HepG2 (cell line): Measurements from ENCODE around the gene NOTCH4. TPM values are rescaled to one million over a fixed set of nuclear protein-coding genes. Genes with fewer than 3 reads are reported as not detected.

Source experiments
- ATAC-seq: fragments of 200-7000 bp; cut with Tn5 transposase; 3 replicates; pipeline ENCODE4 v1.9.1; 2020; ENCODE audit warnings: mild to moderate bottlenecking, moderate library complexity
- BruUV-seq: library from RNA; stranded (reverse); fragments of 400-500 nt; replicated peaks from 2 replicates; lab custom pipeline; 2021; lab: Mats Ljungman, UMichigan
- CTCF ChIA-PET: fragments of 300-600 bp; formaldehyde crosslinking; extraction: SDS; loops from one replicate; lab custom pipeline; 2021; ENCODE audit warnings: low total read pairs, inconsistent platforms, low intra/inter-chr PET ratio; lab: Yijun Ruan, JAX
- POLR2A ChIA-PET: fragments of 350-600 bp; sonication (Branson Sonifier 250); formaldehyde crosslinking; loops from one replicate; lab custom pipeline; 2020; ENCODE audit warnings: antibody characterized with exemption, inconsistent platforms; lab: Yijun Ruan, JAX
- DNase-seq: peaks from one replicate; pipeline ENCODE4 v3.0.0-alpha.2; 2015; ENCODE audit warnings: low spot score
- FAIRE-seq: peaks from 3 replicates; lab custom pipeline; 2011; peaks lifted over from hg19 to GRCh38; lab: Jason Lieb, UNC
- H2AFZ ChIP-seq: one replicate; pipeline ENCODE4 v1.6.1; 2011; ENCODE audit warnings: low read length, inconsistent platforms
- H3K27ac ChIP-seq: fragments of 300-600 bp; 3 replicates; pipeline ENCODE4 v1.8.0; 2011; ENCODE audit warnings: mixed run types, mild to moderate bottlenecking, mixed read lengths, low read length, inconsistent platforms; ENCODE audit not compliant: insufficient read depth; ENCODE audit errors: extremely low read length
- H3K27me3 ChIP-seq, 2 experiments: fragments of 200-600 bp in 1 of 2; 2 replicates in 1 of 2; 3 replicates in 1 of 2; pipeline versions ENCODE4 v1.6.0 to v1.8.0; 2011; ENCODE audit warnings: low read length in 2 of 2, mild to moderate bottlenecking in 2 of 2, moderate library complexity in 2 of 2, inconsistent platforms in 1 of 2; ENCODE audit not compliant: insufficient read depth in 2 of 2, control insufficient read depth in 1 of 2
- H3K36me3 ChIP-seq, 2 experiments: fragments of 200-600 bp in 1 of 2; replicated peaks in 1 of 2; 2 replicates in 1 of 2; 3 replicates in 1 of 2; pipeline versions ENCODE4 v1.5.1 to v1.8.0; 2011; ENCODE audit warnings: low read length in 2 of 2, inconsistent platforms in 1 of 2; ENCODE audit not compliant: insufficient read depth in 2 of 2, control insufficient read depth in 1 of 2
- H3K4me1 ChIP-seq: 2 replicates; pipeline ENCODE4 v1.5.1; 2012; ENCODE audit warnings: low read length, inconsistent platforms; ENCODE audit not compliant: insufficient read depth
- H3K4me2 ChIP-seq: 2 replicates; pipeline ENCODE4 v1.6.0; 2011; ENCODE audit warnings: low read depth, low read length, inconsistent platforms
- H3K4me3 ChIP-seq, 3 experiments: fragments of 200-600 bp in 1 of 3; sonication (generic), shearing (Covaris generic) in 1 of 3; replicated peaks in 1 of 3; 2 replicates each; pipeline ENCODE4 v1.5.1; 2011 to 2016; ENCODE audit warnings: low read length in 3 of 3, inconsistent platforms in 2 of 3, low read depth in 2 of 3, mild to moderate bottlenecking in 2 of 3, control low read depth in 1 of 3, mixed read lengths in 1 of 3; ENCODE audit not compliant: insufficient read depth in 1 of 3
- H3K79me2 ChIP-seq: one replicate; pipeline ENCODE4 v1.6.1; 2011; ENCODE audit warnings: low read length, inconsistent platforms; ENCODE audit not compliant: insufficient read depth
- H3K9ac ChIP-seq: 2 replicates; pipeline ENCODE4 v1.6.0; 2011; ENCODE audit warnings: mild to moderate bottlenecking, low read depth, low read length, inconsistent platforms; ENCODE audit not compliant: insufficient read depth
- H3K9me3 ChIP-seq: 2 replicates; pipeline ENCODE4 v1.5.1; 2012; ENCODE audit warnings: mild to moderate bottlenecking, low read length
- H4K20me1 ChIP-seq: 2 replicates; pipeline ENCODE4 v1.6.0; 2011; ENCODE audit warnings: inconsistent platforms, mild to moderate bottlenecking, low read length, moderate library complexity; ENCODE audit not compliant: insufficient read depth
- BORCS8-MEF2B ChIP-seq: sonication (generic); formaldehyde crosslinking; IDR thresholded peaks from 2 replicates; pipeline ENCODE4 v1.8.0; 2022; ENCODE audit warnings: mild to moderate bottlenecking, missing genetic modification reagents
- CBX1 ChIP-seq: IDR thresholded peaks from one replicate; pipeline ENCODE4 v1.6.1; 2016; ENCODE audit warnings: antibody characterized with exemption, low read depth
- IRX3 ChIP-seq: sonication (generic); formaldehyde crosslinking; IDR thresholded peaks from 2 replicates; pipeline ENCODE4 v1.8.1; 2023; ENCODE audit warnings: mild to moderate bottlenecking, low read depth, missing genetic modification reagents, borderline replicate concordance
- LRRFIP1 ChIP-seq: sonication (generic); formaldehyde crosslinking; conservative IDR thresholded peaks from 2 replicates; pipeline ENCODE4 v1.4.0; 2020; ENCODE audit warnings: missing genetic modification reagents
- NFKB2 ChIP-seq: sonication (generic); formaldehyde crosslinking; IDR thresholded peaks from 2 replicates; pipeline ENCODE4 v1.4.0; 2020; ENCODE audit warnings: missing genetic modification reagents, borderline replicate concordance
- SOX5 ChIP-seq: IDR thresholded peaks from 2 replicates; pipeline ENCODE4 v1.6.1; 2016; ENCODE audit warnings: borderline replicate concordance
- STAT5B ChIP-seq: sonication (generic); formaldehyde crosslinking; IDR thresholded peaks from 2 replicates; pipeline ENCODE4 v1.4.0; 2020; ENCODE audit warnings: missing genetic modification reagents
- ZNF251 ChIP-seq: sonication (generic); formaldehyde crosslinking; IDR thresholded peaks from 2 replicates; pipeline ENCODE4 v1.9.0; 2021; ENCODE audit warnings: mild to moderate bottlenecking, missing genetic modification reagents
- ZNF253 ChIP-seq: sonication (generic); formaldehyde crosslinking; IDR thresholded peaks from 2 replicates; pipeline ENCODE4 v1.8.0; 2022; ENCODE audit warnings: mild to moderate bottlenecking, missing genetic modification reagents, borderline replicate concordance
- ZNF430 ChIP-seq: sonication (generic); formaldehyde crosslinking; IDR thresholded peaks from 2 replicates; pipeline ENCODE4 v1.9.0; 2021; ENCODE audit warnings: mild to moderate bottlenecking, missing genetic modification reagents
- ZNF512B ChIP-seq: sonication (generic); formaldehyde crosslinking; IDR thresholded peaks from 2 replicates; pipeline ENCODE4 v1.5.1; 2020; ENCODE audit warnings: missing genetic modification reagents, mild to moderate bottlenecking, borderline replicate concordance
- ZNF615 ChIP-seq: sonication (generic); formaldehyde crosslinking; IDR thresholded peaks from 2 replicates; pipeline ENCODE4 v1.5.0; 2020; ENCODE audit warnings: mild to moderate bottlenecking, missing genetic modification reagents, borderline replicate concordance
- ZNF672 ChIP-seq: sonication (generic); formaldehyde crosslinking; IDR thresholded peaks from 2 replicates; pipeline ENCODE4 v1.8.1; 2022; ENCODE audit warnings: missing genetic modification reagents
- ZNF749 ChIP-seq: sonication (generic); formaldehyde crosslinking; IDR thresholded peaks from 2 replicates; pipeline ENCODE4 v1.8.0; 2022; ENCODE audit warnings: mild to moderate bottlenecking, missing genetic modification reagents, moderate library complexity, borderline replicate concordance
- ZNF770 ChIP-seq: sonication (generic); formaldehyde crosslinking; IDR thresholded peaks from 2 replicates; pipeline ENCODE4 v1.5.0; 2020; ENCODE audit warnings: mild to moderate bottlenecking, missing genetic modification reagents
- WGBS: methylation state at CpG from one replicate; pipeline ENCODE4 v1.1.6; 2017; ENCODE audit warnings: low lambda C conversion rate; 5-methylcytosine and 5-hydroxymethylcytosine counted together
- in situ Hi-C: cut with HindIII; loops from 2 replicates; pipeline ENCODE4 v1.10.0; 2017; ENCODE audit warnings: low pct_unique_long_range_greater_than_20kb; ENCODE audit not compliant: extremely low pct_ligation_motif_present
- intact Hi-C: fragments of 100-400 bp; cut with micrococcal nuclease; formaldehyde crosslinking; loops from one replicate; pipeline ENCODE4 v1.10.0; 2022; ENCODE audit not compliant: unreplicated experiment
- polyA plus RNA-seq, 8 experiments: library from polyadenylated mRNA; depleted of rRNA in 3 of 8; stranded (reverse) in 7 of 8; unstranded in 1 of 8; fragments of >200 nt; fragmentation: Illumina TruSeq in 4 of 8; extraction: Trizol in 4 of 8; gene quantifications; 2 replicates each; pipeline versions ENCODE4 v1.2.1 to v1.2.3, GENCODE V29; 2011 to 2016; ENCODE audit warnings: low read depth in 4 of 8, missing spikeins in 1 of 8, mixed read lengths in 1 of 8; ENCODE audit not compliant: insufficient read depth in 1 of 8
- total RNA-seq, 5 experiments: library from RNA; depleted of rRNA; stranded (reverse); fragments of >200 nt; fragmentation: Illumina TruSeq; extraction: Trizol; gene quantifications; 2 replicates each; pipeline ENCODE4 v1.2.3, GENCODE V29; 2016; ENCODE audit warnings: low read depth in 1 of 5

Gene NOTCH4
- total and polyA plus RNA-seq, 2 of the 13 experiments (the other 11 are each of a cell fraction or from before 2014, with no cell fraction given) = 0.51 to 0.83 TPM

GRCh38 chr6:32195652-32195901, 28.3 kb downstream of the NOTCH4 start:
- BruUV-seq = no TSS peak
- Histone ChIP-seq H3K79me2 (peaks cover 5% of the 10 kb centered on the region), H3K27me3 (no peaks in the 10 kb centered on the region; a peak in 1 of 5 replicates), H3K36me3 (no peaks in the 10 kb centered on the region), H3K4me2 (peak overlapping the region; percentile 99), H3K4me3 (peak overlapping the region in 2 of 3 experiments; percentile 94 to 96; a peak in 4 of 6 replicates), H2AFZ (no peak overlapping the region), H3K9ac (peak overlapping the region; percentile 99), H3K4me1 (peaks cover 67% of the 10 kb centered on the region), H4K20me1 (no peaks in the 10 kb centered on the region), H3K27ac (peak overlapping the region; percentile 98), H3K9me3 (no peaks in the 10 kb centered on the region)
- 0% methylated on average over 8 of the region's 25 CpGs for WGBS
- FAIRE-seq (no peak), ATAC-seq (no peak), DNase-seq (peak; percentile 99)
- ChIA-PET CTCF (interaction anchor here (1.0 to 1.7 kb wide), 2 partner anchors 41 to 77 kb away, joined by 4 to 11 read pairs; partner anchors contain the start of gene PPT2), POLR2A (interaction anchor here (0.6 to 3.0 kb wide), 23 partner anchors 9 to 1259 kb away, joined by 3 to 82 read pairs (median 4); partner anchors contain the start of genes AGPAT1, ATF6B, DXO and FKBPL)
- in situ Hi-C loops = no loop called here
- intact Hi-C loops = loop anchor here (1.0 to 5.0 kb wide), 4 partner anchors 17 to 78 kb away; partner anchors contain the start of genes PPT2 and RNF5
- TF ChIP-seq ZNF770 (CRISPR knock-in tag) (no peak), LRRFIP1 (CRISPR knock-in tag) (no peak), ZNF253 (CRISPR knock-in tag) (no peak), NFKB2 (CRISPR knock-in tag) (no peak), ZNF615 (CRISPR knock-in tag) (no peak), ZNF749 (CRISPR knock-in tag) (no peak), IRX3 (no peak), ZNF672 (CRISPR knock-in tag) (no peak), ZNF512B (CRISPR knock-in tag) (0 out of 2 replicates have a peak, but pooled peaks have one; percentile 24), CBX1 (no peak), ZNF251 (no peak), ZNF430 (no peak), BORCS8-MEF2B (CRISPR knock-in tag) (no peak), STAT5B (CRISPR knock-in tag) (no peak), SOX5 (CRISPR knock-in tag) (no peak)
